WI38 (cell line): ENCODE results near the gene SAMD13.

Experiments used
- H3K4me3 ChIP-seq: 2 replicates; pipeline ENCODE4 v1.5.1; 2011; ENCODE audit warnings: low read depth, mild to moderate bottlenecking, control low read depth, low read length
- CTCF ChIP-seq: IDR thresholded peaks from 2 replicates; pipeline ENCODE4 v1.5.1; 2012; ENCODE audit warnings: low read depth, mild to moderate bottlenecking, control low read depth, low read length

The SAMD13 gene

GRCh38 chr1:84269306-84269705 lies 32.2 kb upstream of the SAMD13 start:
- H3K4me3 ChIP-seq: no peak overlapping the region
- no peak for TF ChIP-seq CTCF

GRCh38 chr1:84271441-84272151 lies 29.9 kb upstream of the SAMD13 start:
- TF ChIP-seq CTCF: no peak
- H3K4me3 ChIP-seq: no peak overlapping the region

- no peak for TF ChIP-seq CTCF
- H3K4me3 ChIP-seq: no peak overlapping the region
These were observed 29.1 kb upstream of the SAMD13 start for GRCh38 chr1:84272401-84272800.

- no peak for TF ChIP-seq CTCF
- no peak overlapping the region for H3K4me3 ChIP-seq
These were observed 24.0 kb upstream of the SAMD13 start for GRCh38 chr1:84277343-84278059.

GRCh38 chr1:84278905-84279304 lies 22.6 kb upstream of the SAMD13 start:
- H3K4me3 ChIP-seq: no peak overlapping the region
- no peak for TF ChIP-seq CTCF

- no peak overlapping the region for H3K4me3 ChIP-seq
- TF ChIP-seq CTCF: no peak
These were observed 20.6 kb upstream of the SAMD13 start for GRCh38 chr1:84280912-84281311.

- no peak for TF ChIP-seq CTCF
- H3K4me3 ChIP-seq: no peak overlapping the region
These were observed 18.7 kb upstream of the SAMD13 start for GRCh38 chr1:84282780-84283333.
